ENCODE measurements around the gene HOXA11. TPM values are rescaled to one million over a fixed set of nuclear protein-coding genes. Genes with fewer than 3 reads are reported as not detected.

The HOXA11 gene
- total RNA-seq, 1 donor from 2014 or later: not detected

GRCh38 chr7:27149842-27150567 lies 35.0 kb downstream of the HOXA11 start:
- no peak for DNase-seq (ENCODE audit: low spot score)
- Mint-ChIP-seq H3K4me3 (no peak overlapping the region), H3K27ac (no peak overlapping the region), H3K27me3 (ENCODE audit: insufficient read depth) (peaks cover 85% of the 10 kb centered on the region), H3K4me1 (ENCODE audit: low read depth) (peaks cover 17% of the 10 kb centered on the region), H3K9me3 (no peaks in the 10 kb centered on the region), H3K36me3 (ENCODE audit: low read depth) (peaks cover 3% of the 10 kb centered on the region)
- intact Hi-C loops (cut with micrococcal nuclease): loop anchor here (2.0 to 5.0 kb wide), 2 partner anchors 15 to 53 kb away; partner anchors contain the start of gene HOXA1

GRCh38 chr7:27148756-27149641 lies 36.0 kb downstream of the HOXA11 start:
- DNase-seq (ENCODE audit: low spot score): no peak
- H3K27me3 Mint-ChIP-seq (ENCODE audit: insufficient read depth): peaks cover 75% of the 10 kb centered on the region
- peaks cover 10% of the 10 kb centered on the region for H3K4me1 Mint-ChIP-seq (ENCODE audit: low read depth)
- H3K27ac Mint-ChIP-seq: no peak overlapping the region
- H3K4me3 Mint-ChIP-seq: no peak overlapping the region
- H3K9me3 Mint-ChIP-seq: no peaks in the 10 kb centered on the region
- intact Hi-C loops (cut with micrococcal nuclease): no loop called here
- peaks cover 3% of the 10 kb centered on the region for H3K36me3 Mint-ChIP-seq (ENCODE audit: low read depth)

- H3K27me3 Mint-ChIP-seq (ENCODE audit: insufficient read depth): peaks cover 67% of the 10 kb centered on the region
- H3K4me3 Mint-ChIP-seq: no peak overlapping the region
- H3K36me3 Mint-ChIP-seq (ENCODE audit: low read depth): peaks cover 3% of the 10 kb centered on the region
- peaks cover 10% of the 10 kb centered on the region for H3K4me1 Mint-ChIP-seq (ENCODE audit: low read depth)
- DNase-seq (ENCODE audit: low spot score): no peak
- intact Hi-C loops (cut with micrococcal nuclease): no loop called here
- H3K9me3 Mint-ChIP-seq: no peaks in the 10 kb centered on the region
- no peak overlapping the region for H3K27ac Mint-ChIP-seq
Measured at GRCh38 chr7:27148031-27148755, 36.8 kb downstream of the HOXA11 start.

- Mint-ChIP-seq H3K9me3 (no peaks in the 10 kb centered on the region), H3K27ac (no peak within 1 kb of the TSS), H3K36me3 (ENCODE audit: low read depth) (peaks cover 3% of the 10 kb centered on the region), H3K4me1 (ENCODE audit: low read depth) (peaks cover 10% of the 10 kb centered on the region), H3K27me3 (ENCODE audit: insufficient read depth) (peaks cover 63% of the 10 kb centered on the region), H3K4me3 (no peak within 1 kb of the TSS)
- no peak for DNase-seq (ENCODE audit: low spot score)
- intact Hi-C loops (cut with micrococcal nuclease): no loop called here
Measured at GRCh38 chr7:27147199-27148030, 37.6 kb downstream of the HOXA11 start, which contains the start of gene HOXA6. Gene HOXA6, minus strand, starts transcription at chr7:27147774. Its CDS starts 25 bp downstream, at chr7:27147749.

GRCh38 chr7:27146491-27147198 lies 38.4 kb downstream of the HOXA11 start:
- H3K27me3 Mint-ChIP-seq (ENCODE audit: insufficient read depth): peaks cover 56% of the 10 kb centered on the region
- DNase-seq (ENCODE audit: low spot score): no peak

GRCh38 chr7:27145914-27146412 lies 39.1 kb downstream of the HOXA11 start:
- H3K36me3 Mint-ChIP-seq (ENCODE audit: low read depth): peaks cover 3% of the 10 kb centered on the region
- intact Hi-C loops (cut with micrococcal nuclease): no loop called here
- no peak for DNase-seq (ENCODE audit: low spot score)
- H3K9me3 Mint-ChIP-seq: no peaks in the 10 kb centered on the region
- H3K4me1 Mint-ChIP-seq (ENCODE audit: low read depth): peaks cover 1% of the 10 kb centered on the region
- no peak overlapping the region for H3K4me3 Mint-ChIP-seq
- peaks cover 55% of the 10 kb centered on the region for H3K27me3 Mint-ChIP-seq (ENCODE audit: insufficient read depth)
- no peak overlapping the region for H3K27ac Mint-ChIP-seq

More at GRCh38 chr7:27146491-27147198, 38.4 kb downstream of the HOXA11 start:
- Mint-ChIP-seq H3K27ac (no peak overlapping the region), H3K4me1 (ENCODE audit: low read depth) (peaks cover 8% of the 10 kb centered on the region), H3K36me3 (ENCODE audit: low read depth) (peaks cover 3% of the 10 kb centered on the region), H3K4me3 (no peak overlapping the region), H3K9me3 (no peaks in the 10 kb centered on the region)
- intact Hi-C loops (cut with micrococcal nuclease): no loop called here

- peaks cover 3% of the 10 kb centered on the region for H3K36me3 Mint-ChIP-seq (ENCODE audit: low read depth)
- no peak overlapping the region for H3K4me3 Mint-ChIP-seq
- no peaks in the 10 kb centered on the region for H3K9me3 Mint-ChIP-seq
- peaks cover 52% of the 10 kb centered on the region for H3K27me3 Mint-ChIP-seq (ENCODE audit: insufficient read depth)
- no peaks in the 10 kb centered on the region for H3K4me1 Mint-ChIP-seq (ENCODE audit: low read depth)
- no peak for DNase-seq (ENCODE audit: low spot score)
- H3K27ac Mint-ChIP-seq: no peak overlapping the region
- intact Hi-C loops (cut with micrococcal nuclease): no loop called here
Measured at GRCh38 chr7:27145165-27145913, 39.7 kb downstream of the HOXA11 start.

GRCh38 chr7:27144781-27145164 lies 40.3 kb downstream of the HOXA11 start:
- H3K27me3 Mint-ChIP-seq (ENCODE audit: insufficient read depth): peaks cover 46% of the 10 kb centered on the region

GRCh38 chr7:27143950-27144780 lies 40.9 kb downstream of the HOXA11 start:
- intact Hi-C loops (cut with micrococcal nuclease): no loop called here
- H3K36me3 Mint-ChIP-seq (ENCODE audit: low read depth): peaks cover 3% of the 10 kb centered on the region
- no peaks in the 10 kb centered on the region for H3K4me1 Mint-ChIP-seq (ENCODE audit: low read depth)
- H3K27me3 Mint-ChIP-seq (ENCODE audit: insufficient read depth): peaks cover 40% of the 10 kb centered on the region
- H3K27ac Mint-ChIP-seq: no peak overlapping the region
- DNase-seq (ENCODE audit: low spot score): no peak
- H3K9me3 Mint-ChIP-seq: no peaks in the 10 kb centered on the region
- H3K4me3 Mint-ChIP-seq: no peak overlapping the region

More at GRCh38 chr7:27144781-27145164, 40.3 kb downstream of the HOXA11 start:
- intact Hi-C loops (cut with micrococcal nuclease): no loop called here
- H3K27ac Mint-ChIP-seq: no peak overlapping the region
- H3K36me3 Mint-ChIP-seq (ENCODE audit: low read depth): peaks cover 3% of the 10 kb centered on the region
- no peak for DNase-seq (ENCODE audit: low spot score)
- no peaks in the 10 kb centered on the region for H3K9me3 Mint-ChIP-seq
- no peak overlapping the region for H3K4me3 Mint-ChIP-seq
- H3K4me1 Mint-ChIP-seq (ENCODE audit: low read depth): no peaks in the 10 kb centered on the region

- Mint-ChIP-seq H3K9me3 (no peaks in the 10 kb centered on the region), H3K4me1 (ENCODE audit: low read depth) (no peaks in the 10 kb centered on the region), H3K27me3 (ENCODE audit: insufficient read depth) (peaks cover 38% of the 10 kb centered on the region), H3K4me3 (no peak within 1 kb of the TSS), H3K36me3 (ENCODE audit: low read depth) (peaks cover 3% of the 10 kb centered on the region), H3K27ac (no peak within 1 kb of the TSS)
- no peak for DNase-seq (ENCODE audit: low spot score)
- intact Hi-C loops (cut with micrococcal nuclease): no loop called here
Measured at GRCh38 chr7:27143023-27143949, 41.7 kb downstream of the HOXA11 start, which contains the start of gene HOXA5. Gene HOXA5, minus strand, starts transcription at chr7:27143681. Its CDS starts 74 bp downstream, at chr7:27143607.

Data from activated T-helper 1 cell treated with anti-CD3 and anti-CD28 coated beads, Interleukin-12 subunit alpha, Interleukin-12 subunit beta, Interleukin-2, Interleukin-4 antibody, amounts not matched to agents 30 ng/mL and 10 ng/mL and 1 ng/mL, durations not matched to agents 14 hours and 24 hours and 36 hours (primary cell).